Stimulated activated CD4-positive, alpha-beta T cell treated with anti-CD3 and anti-CD28 coated beads, Interleukin-2, amount 100 ng/mL, for 4 hours (primary cell): ENCODE data around the gene ZYX.
"Not testable (repeated sequence)": the region's sequence is repeated elsewhere in the genome, so short reads cannot be mapped to it uniquely, and the experiment has no call there.

Source experiments
- DNase-seq: peaks from one replicate; pipeline ENCODE4 v3.0.0-alpha.2; 2020; ENCODE audit warnings: low read depth

Gene ZYX

GRCh38 chr7:143417734-143418383 lies 36.7 kb downstream of the ZYX start:
- DNase-seq = no peak

DNA sequence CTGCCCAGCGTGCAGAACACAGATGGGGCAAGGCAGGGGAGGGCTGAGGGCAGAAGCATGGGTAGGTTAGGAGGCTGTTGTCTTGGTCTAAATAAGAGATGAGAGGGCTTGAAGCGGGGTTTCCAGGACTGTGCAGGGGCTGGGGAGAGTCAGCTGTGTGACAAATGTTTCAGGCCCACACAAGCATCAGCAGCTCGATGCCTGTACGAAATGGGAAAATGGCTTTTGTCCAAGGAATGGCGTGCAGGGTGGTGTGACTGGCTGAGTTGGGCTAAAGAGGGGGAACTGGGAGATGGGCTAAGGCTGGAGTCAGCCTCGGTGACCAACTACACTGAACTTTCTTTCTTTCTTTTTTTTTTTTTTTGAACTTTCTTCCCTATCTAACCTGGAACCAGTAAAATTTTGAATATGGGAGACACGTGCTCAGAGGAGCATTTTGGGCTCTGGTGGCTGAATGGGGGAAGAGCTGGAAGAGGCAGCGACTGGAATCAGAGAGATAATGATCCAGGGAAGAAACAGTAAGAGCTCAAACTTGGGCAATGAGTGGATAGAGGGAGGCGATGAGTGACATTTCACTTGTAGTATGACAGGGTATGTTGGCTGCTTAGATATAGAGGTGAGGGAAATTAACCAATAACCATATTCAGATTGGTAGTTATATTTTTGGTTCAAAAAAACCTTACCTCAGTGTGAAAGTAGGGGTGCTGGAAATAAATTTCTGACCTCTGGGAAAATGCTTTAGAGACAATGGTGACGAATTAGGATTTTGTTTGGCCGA lies 37.7 kb downstream of the ZYX start:
- DNase-seq = no peak

- no peak for DNase-seq
These were observed 38.7 kb downstream of the ZYX start for GRCh38 chr7:143419880-143420279.

- DNase-seq = not testable (repeated sequence)
These were observed 39.5 kb downstream of the ZYX start for GRCh38 chr7:143420624-143421023.

GRCh38 chr7:143422033-143422432 lies 40.9 kb downstream of the ZYX start:
- no peak for DNase-seq

- DNase-seq = not testable (repeated sequence)
These were observed 43.3 kb downstream of the ZYX start for GRCh38 chr7:143424476-143424875.

- no peak for DNase-seq
These were observed 45.5 kb downstream of the ZYX start for GRCh38 chr7:143426479-143427142.

DNA sequence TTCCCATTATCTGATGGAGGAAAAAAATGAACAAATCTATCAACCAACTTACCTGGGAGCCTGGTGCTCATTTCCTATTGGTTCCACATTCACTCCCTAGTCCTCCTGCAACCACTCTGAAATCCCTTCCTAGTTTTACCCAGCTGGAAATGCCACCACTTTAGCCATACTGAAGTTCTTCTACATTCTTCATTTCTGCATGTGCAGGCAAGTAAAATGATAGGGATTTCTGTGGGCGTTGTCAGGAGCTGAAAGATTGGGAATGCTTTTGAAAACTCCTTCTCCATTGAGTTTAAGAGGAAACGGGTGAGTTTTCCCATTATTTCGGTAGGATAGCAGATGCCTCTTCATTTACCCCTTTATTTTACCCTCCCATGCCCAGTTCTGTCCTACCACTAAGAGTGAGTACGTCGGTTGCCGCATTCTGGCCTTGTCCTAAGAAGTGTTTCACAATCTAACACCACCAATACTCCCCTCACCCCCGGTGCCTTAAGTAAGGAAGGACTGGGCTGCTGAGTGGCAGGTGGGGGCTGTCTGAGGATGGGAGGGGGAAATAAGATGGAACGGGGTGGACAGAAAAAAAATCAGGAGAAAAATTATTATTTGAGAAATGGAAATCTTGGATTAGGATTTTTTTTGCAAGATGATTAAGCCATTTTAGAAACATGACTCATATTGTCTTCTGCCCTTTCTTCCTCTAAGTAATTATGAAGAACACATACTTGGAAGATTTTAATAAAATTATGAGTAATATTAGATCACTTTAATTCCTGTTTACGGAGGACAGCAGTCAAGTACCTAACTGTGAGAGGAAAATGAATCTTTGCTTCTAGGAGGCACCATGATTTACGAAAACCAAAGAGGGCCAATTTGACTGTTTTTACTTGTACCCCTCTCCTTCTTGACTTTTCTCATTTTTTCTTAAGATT lies 48.9 kb downstream of the ZYX start:
- DNase-seq = no peak

- no peak for DNase-seq
These were observed 50.0 kb downstream of the ZYX start for GRCh38 chr7:143431109-143431508.

GRCh38 chr7:143433759-143434158 lies 52.6 kb downstream of the ZYX start:
- DNase-seq = no peak

GRCh38 chr7:143434660-143435059 lies 53.5 kb downstream of the ZYX start:
- DNase-seq = no peak

DNA sequence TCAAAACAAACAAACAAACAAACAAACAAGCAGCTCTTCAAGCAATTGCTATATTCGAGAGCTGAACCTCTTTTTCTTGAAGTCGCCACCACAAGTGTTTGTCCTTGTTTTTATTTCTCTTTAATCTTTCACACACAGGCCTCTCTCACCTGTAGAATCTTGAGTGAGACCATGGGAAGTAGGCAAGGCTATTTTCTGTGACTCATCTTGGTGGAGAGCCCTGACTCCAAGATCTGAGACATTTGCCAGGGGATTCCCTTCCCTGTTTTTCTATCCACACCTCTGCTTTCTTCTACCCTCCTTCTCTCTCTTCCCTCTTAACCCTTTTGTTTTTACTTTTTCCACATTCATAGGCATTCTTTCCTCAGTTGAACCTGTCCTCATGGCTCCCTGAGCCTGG lies 54.1 kb downstream of the ZYX start:
- DNase-seq = no peak

GRCh38 chr7:143436325-143436946 lies 55.3 kb downstream of the ZYX start:
- DNase-seq = no peak

DNA sequence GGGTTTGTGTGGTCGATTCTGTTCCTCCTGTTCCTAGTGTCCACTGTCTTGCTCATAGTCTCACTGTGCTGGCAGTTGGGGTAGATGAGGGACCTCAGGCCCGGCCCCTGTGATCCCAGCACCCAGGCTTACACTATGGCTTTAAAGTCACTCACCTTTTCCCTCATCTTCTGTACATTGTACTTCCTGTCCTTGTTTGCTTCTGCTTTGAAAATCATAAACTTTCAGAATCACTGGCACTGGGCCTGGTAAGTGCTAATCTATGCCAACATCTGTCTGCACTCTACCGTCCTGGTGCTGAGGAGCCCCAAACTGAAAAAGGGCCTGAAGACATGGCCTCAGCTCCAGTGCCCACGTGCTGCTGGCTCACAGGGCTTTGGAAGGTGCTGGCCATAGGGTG lies 56.4 kb downstream of the ZYX start:
- no peak for DNase-seq

DNA sequence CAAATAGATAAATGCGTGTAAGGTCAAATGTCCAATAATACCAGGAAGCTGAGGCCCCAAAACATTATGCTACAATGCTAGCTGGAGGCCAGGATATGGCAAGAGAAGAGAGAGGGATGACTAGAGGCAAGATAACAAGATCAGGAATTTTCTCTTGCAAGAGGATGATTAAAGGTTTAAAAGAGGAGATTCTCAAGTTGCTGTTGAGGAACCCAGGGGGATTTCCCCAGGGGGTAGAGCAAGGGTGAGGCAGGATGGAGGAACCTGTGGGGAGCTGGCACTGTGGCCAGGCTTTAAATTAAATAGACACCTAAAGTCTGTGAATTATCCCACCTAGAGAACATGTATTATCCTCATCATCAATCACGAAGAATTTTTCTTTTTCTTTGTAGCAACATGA lies 58.7 kb downstream of the ZYX start:
- no peak for DNase-seq
